Globus pallidus (tissue), 1 donor: ENCODE data around the gene ICAM2.
"Not testable (repeated sequence)": the region's sequence is repeated elsewhere in the genome, so short reads cannot be mapped to it uniquely, and the experiment has no call there.

Experiments
- DNase-seq: peaks from one replicate; pipeline ENCODE4 v3.0.0-alpha.2; 2015; ENCODE audit warnings: low spot score

ICAM2 gene

DNA sequence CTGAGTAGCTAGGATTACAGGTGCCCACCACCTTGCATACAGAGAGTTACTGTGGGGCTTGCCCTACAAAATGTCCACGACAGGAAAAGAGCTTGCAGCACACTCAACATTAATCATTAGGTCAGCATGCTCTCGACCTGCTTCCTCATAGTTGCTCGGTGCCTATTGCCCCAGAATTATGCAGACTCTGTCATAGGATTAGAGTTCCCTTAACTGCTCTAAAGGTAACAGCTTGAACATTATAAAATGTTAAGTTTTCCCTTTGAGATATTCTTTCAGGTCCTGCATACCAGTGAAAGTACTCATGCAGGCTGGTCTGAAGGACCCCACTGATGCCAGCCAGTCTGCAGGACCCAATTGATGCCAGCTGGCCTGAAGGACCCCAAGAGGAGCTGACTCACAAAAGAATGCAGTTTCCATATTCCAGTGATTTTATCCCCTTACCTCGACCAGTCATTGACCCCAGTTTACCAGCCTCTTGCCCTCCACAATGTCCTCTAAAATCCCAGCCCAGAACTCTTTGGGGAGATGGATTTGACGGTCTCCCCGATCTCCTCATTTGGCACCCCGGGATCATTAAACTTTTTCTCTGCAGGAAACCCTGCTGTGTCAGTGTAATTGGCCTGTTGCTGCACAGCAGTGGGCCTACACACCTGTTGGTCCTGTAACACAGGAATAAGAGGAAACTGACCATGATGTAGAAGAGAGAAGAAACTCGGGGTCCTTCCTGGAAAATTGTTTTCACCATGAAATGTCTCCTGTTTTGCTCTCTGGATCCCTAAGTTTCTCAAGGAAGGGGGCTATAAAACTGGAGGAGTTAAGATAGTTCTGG lies 10.6 kb downstream of the ICAM2 start:
- no peak for DNase-seq

DNA sequence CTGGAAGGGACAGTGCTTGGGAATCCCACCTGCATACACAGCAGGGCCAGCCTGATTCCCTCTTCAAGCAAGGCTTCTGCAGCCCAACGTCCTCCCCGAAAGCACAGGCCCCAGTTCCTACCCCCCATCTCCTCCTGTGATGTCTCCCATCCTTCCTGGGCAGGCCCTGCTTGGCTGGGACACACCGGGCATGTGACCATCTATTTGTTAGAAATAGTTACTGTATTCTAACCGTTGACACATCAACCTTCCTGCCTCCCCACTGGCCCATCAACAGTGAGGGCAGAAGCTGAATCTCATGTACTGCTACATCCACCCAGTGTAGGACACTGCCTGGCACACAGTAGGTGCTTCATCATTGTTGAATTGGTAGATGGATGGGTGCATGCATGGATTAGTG lies 11.6 kb downstream of the ICAM2 start:
- no peak for DNase-seq

DNA sequence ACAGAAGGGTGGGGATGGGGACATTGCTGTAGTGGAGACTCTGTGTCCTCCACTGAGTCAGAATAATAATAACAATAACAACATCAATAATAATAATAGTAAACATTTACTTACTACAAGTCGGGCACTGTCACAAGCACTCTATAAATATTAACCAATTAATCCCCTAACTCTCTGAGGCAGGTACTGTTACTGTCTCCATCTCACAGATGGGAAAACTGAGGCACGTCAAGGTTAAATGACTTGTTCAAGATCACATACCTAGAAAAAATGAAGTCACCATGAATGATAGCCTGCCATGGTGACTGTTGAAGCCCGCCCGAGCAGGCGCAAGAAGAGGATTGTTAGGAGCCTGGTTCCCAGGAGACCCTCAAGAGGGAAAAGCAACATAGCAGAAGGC lies 12.1 kb downstream of the ICAM2 start:
- no peak for DNase-seq

DNA sequence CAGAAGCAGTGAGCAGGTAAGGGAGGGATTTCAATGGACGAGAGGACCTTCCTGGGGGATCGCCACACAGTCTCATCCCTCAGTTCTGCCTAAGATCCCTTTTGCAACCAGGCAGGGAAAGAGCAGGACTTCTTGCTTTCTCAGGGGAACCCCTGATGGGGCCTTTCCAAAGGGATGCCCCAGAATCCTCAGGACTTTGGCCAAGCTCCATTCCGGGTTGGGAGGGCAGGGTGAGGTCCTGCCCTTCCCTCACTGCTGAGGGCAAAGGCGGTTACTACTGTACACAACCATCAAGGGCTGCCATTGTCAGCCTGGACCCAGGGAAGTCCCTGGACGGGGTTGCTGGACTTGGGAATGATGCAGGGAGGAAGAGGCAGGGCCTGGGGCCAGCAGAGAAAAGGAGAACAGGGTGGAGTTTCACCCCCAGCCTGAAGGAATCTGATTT lies 12.6 kb downstream of the ICAM2 start:
- DNase-seq: no peak

DNA sequence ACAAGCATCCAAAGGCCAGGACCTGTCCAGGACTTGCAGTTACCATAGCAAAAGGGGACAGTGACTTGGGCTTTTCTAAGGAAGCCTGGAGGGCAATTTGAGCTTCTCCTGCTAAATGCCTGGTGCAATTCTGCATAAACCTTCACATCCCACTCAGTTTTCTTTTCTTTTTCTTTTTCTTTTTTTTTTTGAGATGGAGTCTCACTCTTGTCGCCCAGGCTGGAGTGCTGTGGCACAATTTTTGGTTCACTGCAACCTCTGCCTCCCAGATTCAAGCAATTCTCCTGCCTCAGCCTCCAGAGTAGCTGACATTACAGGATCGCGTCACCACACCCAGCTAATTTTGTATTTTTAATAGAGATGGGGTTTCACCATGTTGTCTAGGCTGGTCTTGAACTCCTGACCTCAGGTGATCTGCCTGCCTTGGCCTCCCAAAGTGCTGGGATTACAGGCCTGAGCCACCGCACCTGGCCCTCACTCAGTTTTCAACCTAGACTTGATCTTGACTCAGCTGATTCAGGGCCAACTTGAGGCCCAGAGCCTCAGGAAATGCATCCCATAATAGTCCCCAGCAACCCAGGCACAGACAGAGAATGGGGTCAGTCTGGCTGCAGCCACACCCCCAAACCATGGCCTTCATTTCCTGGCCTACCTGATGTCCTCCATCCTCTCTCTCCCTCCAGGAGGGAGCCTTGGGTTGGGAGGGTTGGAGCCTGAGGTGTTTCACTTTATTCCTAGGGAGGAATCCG lies 13.2 kb downstream of the ICAM2 start:
- DNase-seq: not testable (repeated sequence)

DNA sequence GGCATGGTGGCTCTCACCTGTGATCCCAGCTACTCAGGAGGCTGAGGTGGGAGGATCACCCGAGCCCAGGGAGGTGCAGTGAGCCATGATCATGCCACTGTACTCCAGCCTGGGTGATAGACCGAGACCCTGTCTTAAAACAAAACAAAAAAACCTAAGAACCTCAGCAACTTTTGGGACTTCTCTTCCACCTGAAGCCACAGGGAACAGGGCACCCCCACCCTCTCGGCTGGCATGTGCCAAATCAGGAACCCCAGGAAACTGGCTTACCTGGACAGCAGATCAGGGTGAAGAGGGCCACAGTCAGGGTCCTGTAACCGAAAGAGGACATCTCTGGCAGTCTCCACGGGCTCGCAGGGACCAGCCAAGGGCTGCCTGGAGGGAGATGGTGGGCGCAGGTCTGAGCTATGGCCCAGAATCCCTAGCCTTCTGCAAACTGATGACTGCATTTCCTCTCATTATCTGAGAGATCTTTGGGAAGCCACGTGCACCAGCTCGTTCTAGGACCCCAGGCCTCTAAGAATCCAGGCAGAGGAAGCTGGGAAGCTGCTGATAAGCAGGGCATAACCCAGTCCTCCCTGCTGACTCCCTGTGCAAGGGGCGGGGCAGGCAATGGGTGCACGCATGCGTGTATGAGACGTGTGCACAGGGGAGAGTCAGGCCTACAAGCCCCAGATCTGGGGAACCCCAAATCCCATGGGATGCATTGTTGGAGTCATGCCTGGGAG lies 13.9 kb downstream of the ICAM2 start:
- DNase-seq: no peak

DNA sequence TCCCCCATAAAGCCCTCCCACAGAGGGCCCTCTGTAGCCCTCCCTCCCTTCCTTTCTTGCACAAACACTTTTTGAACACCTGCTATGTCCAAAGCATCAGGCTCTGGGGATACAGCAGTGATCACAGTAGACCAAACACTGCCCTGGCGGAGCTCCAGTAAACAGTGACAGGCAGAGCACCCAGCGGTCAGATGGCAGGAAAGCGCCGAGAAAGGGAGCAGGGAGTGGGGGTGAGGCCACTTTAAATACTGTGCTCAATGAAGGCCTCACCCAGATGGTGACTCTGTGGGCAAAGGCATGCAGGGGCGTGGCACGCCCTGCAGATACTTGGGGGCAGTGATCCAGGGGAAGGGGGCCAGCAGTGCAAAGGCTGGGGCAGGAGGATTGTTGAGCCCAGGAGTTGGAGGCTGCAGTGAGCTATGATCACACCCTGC lies 14.7 kb downstream of the ICAM2 start:
- no peak for DNase-seq

DNA sequence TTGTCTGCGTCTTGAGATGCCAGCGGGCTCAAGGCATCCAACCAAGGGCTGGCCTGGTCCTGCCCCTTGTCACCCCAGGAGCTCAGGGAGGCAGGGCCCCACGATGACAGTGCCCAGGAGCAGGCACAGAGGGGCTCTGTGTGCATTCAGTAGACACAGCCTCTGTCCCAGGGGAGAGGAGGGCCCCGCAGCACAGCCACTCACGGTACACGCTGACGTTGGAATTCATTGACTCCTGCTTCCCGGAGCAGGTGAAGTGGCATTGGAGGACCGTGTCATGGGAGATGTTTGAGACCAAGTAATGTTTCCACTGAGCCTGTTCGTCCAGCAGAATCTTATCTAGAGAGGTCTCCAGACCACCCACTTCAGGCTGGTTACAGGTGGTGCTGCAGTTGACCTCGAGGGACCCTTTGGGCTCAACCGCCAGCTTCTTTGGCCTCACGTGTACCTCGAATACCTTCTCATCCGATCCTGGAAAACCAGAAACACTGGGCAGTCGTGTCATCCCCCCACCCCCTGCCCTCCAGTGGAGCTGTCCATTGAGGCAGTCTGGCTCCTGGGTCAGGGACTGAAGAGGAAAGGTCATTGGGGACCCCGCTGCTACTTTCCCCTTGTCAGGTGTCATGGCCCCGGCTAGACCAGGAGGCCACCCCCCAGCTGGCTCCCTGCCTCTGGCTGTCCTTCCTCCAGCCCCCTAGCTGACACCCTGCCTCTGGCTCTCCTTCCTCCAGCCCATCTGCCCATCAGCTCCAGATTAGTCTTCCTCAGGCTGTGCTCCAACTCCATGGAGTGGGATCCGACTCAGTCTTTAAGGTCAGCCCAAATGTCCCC lies 15.3 kb downstream of the ICAM2 start:
- DNase-seq: no peak

DNA sequence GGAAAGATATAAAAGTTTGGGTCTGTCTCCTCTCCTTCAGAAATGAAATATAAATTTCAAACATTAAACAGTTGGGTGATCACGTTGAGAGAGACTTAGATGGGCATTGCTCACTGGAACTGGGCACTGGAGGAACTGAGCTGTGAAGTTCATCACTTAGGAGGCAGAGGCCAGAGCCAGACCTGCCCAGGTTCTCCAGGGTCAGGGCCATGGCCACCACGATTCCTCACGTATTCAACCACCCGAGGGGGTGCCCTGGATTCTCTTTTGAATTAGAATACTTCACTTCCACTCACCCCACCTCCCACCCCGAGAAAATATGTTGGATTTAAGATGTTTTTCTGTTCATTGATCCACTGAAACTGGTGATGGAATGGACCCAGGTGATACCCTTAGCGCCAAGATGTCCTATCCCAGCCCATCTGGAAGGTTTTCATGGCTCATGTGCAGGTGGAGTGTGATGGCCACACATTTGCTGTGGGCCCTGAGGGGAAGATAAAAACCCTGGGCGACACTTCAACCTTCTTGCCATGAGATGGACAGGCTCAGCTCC lies 16.1 kb downstream of the ICAM2 start:
- no peak for DNase-seq

DNA sequence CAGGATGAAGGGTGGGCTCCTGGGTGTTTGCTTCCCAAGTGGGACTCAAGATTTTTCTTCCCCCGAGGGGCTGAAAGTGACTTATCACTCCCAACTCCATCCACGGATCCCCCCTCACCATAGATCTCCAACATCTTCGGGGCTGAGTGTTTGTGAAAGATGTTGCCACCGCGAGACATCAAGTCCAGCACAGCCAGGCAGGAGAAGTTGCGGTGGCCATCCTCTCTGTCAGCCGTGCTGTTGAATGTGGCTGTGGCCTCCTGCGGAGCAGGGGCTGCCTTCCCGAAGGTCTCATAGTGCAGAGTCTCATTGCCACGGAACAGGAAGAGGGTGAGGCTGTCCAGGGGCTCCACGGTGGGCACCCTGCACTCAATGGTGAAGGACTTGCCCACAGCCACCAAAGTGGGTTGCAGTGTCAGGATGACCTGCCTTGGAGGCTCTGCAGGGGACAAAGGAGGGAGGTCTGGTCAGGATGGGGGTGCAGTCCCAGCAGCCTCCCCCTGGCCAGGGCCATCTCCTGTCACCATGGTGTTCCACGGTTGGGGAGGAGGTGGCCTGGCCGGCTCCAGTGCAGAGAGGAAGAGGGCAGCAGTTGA lies 16.8 kb downstream of the ICAM2 start:
- no peak for DNase-seq

DNA sequence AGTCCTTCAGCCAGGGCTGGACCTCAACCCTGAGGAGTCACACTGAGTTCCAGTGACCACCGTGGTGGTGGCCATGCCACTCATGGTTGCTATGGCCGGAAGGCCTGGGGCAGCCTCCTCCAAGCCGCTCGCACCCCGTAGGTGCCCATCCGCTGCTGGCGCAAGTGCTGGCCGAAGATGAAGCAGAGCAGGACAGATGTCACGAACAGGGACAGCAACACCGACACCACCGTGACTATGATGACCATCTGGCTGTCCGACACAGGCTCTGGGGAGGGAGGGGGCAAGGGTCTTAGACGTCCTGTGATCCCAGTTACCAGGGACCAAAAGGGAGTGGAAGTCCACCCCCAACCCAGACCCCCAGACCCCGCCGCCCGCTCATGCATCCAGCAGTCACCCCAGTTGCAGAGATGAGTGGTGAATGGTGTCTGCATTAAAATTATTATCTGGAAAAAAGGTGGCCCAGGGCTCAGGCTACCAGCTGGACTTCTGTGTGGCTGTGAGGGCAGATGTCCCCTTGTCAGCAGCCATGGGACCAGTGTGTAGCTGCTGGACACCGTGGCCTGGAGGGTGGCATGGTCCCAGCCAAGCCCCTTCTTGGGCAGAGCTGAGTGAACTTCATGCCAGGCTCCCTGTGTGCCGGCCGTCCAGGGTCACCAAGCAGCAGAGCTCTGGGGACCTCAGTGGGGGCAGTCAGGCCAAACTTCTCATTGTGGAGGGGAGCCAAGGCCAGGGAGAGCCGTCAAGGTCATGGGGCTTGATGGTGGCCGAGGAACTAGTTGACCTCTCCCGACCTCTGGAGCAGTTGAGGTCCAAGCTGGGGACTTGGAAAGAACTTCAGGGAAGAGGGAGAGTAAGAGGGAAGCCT lies 17.5 kb downstream of the ICAM2 start:
- DNase-seq: no peak

DNA sequence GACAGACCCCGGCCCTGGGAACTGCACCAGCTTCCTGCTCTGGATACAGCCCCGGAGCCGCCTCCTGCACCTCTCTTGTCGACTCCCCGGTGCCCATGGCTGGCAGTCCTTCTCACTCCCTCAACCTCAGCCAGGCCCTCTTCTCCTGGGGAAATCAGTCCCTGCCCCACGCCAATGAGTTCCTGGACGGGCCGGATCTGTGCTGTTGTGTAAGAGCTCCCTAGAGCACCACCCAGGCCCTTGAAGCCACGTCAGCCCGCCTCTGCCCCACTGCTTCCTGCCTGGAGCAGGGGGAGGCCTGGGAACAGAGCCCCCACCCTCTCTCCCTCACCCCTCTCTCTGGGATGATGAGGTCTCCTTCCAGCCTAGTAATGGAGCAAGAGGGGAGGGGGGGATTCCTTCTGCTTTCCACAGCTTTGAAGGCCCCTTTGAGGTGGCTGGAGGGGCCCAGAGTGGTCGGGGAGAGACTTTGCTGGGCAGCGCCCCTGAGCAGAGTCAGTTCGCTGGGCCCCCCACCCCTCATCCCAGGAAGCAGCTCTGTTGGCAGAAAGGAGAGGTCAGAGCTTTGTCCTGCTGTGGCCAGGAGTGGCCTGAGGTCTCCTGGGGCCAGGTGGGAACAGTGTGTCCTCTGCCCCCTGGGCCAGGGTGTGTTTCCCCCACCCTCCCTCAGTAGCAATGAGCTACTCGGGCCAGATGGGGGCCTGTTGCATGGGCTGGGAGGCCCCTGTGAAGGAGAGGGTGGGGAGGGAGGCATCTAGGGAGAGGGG lies 18.5 kb downstream of the ICAM2 start:
- DNase-seq: no peak

DNA sequence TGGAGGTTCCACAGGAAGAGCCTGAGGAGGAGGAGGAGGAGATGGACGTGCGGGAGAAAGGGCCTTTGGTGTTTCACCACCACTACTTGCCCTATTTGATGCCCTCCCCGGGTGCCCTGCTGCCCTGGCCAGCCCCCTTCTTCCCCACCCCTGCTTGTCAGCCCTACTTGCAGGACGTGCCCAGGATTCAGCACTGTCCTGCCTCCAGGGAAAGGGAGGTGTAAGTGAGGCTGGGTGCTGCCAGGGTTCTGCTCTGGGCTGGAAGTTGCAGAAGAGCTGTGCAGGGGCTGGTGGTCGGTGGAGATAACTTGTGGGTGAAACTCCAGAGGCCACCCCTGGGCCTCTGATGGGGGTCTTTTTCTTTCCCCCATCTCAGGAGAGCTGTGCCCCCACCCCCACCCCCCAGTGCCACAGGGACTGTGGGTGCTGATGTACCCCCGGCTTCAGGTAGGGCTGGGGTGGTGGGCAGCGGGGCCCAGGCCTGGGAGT lies 19.3 kb downstream of the ICAM2 start:
- DNase-seq: no peak

DNA sequence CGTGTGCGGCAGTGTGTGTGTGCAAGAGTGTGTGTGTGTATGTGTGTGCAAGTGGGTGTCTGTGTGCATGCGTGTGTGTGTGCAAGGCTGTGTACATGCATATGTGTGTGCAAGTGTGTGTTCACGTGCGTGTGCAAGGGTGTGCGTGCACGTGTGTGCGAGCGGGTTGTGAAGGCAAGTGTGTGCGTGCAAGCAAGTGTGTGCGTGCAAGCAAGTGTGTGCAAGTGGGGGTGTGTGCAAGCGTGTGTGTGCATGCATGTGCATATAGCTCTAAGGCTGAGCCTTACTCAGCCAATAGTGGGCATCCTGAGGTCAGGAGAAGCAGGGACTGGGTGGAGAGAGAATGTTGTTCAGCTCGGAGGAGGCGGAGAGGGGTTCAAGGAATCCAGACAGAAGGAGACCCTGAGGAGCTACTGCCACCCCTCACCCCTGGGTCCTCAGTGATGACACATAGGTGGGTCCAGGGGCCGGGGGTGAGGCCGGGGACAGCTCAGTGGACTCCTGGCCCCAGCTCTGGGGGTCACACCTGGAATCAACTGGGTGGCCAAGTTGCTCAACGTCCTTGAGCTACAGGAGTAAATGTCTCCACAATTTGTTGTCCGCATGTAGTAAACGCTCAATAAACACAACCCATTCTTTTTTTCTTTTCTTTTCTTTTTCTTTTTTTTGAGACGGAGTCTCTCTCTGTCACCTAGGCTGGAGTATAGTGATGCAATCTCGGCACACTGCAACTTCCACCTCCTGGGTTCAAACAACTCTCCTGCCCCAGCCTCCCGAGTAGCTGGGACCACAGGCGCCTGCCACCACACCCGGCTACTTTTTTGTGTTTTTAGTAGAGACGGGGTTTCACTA lies 20.5 kb downstream of the ICAM2 start:
- DNase-seq: no peak

DNA sequence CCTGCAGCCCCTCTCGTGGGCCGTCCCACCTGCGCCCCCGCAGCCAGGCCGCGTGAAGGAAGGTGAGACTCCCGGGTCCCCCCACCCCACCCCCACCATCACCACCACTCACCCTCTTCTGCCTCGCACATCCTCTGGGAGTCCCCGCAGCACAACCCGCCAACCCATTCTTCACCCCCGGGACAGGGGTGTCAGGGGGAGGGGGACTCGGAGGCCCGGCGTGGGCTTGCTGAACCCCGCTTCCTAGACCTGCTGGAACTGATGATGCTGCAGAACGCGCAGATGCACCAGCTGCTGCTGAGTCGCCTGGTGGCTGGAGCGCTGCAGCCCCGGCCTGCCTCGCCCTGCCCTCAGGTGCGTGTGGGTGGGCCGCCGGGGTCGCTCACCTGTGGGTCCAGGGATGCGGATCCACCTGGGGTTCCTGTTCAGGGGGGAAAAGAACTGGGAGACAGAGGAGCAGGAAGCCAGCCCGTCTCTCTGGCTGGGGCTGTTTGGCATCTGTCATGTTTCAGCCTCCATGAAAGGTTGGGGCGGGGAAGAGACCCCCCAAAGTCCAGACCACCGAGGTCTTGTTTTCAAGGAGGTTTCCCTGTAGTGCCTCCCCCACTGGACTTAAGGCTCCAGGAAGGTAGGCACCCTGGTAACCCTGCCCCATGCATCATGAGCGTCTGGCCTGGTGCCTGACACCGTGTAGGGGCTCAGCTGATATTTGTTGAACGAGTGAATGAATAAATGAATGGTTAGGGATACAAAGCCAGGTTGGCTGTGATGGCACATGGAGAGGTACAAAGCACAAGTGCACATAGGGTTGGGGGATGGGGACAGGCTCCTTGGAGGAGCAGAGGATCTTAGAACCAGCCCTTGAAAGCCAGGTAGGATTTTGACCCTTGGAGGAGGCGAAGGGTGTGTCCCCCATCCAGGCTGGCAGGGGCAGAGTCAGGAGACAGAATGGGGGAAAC lies 21.4 kb downstream of the ICAM2 start:
- DNase-seq: no peak

DNA sequence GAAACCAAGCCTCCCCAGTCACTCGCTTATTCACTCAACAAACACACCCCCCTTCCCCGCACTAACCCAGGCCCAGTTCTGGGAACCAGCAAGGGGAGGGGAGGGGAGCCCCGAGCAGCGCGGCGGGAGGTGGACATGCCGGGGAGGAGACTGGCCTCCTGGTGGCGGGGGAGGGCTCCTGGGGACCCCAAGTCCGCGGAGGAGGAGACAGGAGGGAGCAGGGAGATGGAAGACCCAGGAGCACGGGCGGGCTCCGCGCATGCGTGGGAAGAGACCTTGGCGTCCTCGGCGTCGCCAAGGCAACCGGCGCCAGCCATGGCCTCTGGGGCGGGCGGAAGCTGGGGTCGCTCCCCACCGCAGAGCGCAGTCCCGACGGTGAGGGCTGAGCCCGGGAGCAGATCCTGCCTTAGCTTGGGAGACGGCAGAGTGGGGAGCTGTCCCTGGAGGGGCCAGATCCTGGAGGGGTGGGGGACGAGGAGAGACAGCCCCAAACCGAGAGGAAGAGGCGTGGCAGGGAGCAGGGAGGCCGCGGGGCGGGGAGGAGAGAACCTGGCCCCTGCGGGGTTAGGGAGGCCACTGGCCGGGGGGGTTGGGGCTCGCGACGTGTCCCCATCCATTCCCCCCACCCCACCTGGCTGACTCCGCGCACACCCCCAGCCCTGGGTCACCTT lies 22.2 kb downstream of the ICAM2 start, which contains the start of gene PRR29:
PRR29 (plus strand) TSS at position 302 of the 671 bp plus-strand sequence; CDS start at position 316, 14 bp downstream.
- no peak for DNase-seq
